SK-N-SH (cell line): Measurements from ENCODE around the gene TTF2. TPM values are rescaled to one million over a fixed set of nuclear protein-coding genes. Genes with fewer than 3 reads are reported as not detected.

Experiments
- CTCF ChIA-PET: fragments of 300-600, 350-600 bp; formaldehyde crosslinking; extraction: SDS; loops from one replicate; lab custom pipeline; 2021; lab: Yijun Ruan, JAX
- POLR2A ChIA-PET: fragments of 350-600 bp; sonication (Branson Sonifier 250); formaldehyde crosslinking; extraction: SDS; loops from one replicate; lab custom pipeline; 2020; ENCODE audit warnings: antibody characterized with exemption, inconsistent platforms; lab: Yijun Ruan, JAX
- DNase-seq: peaks from one replicate; pipeline ENCODE4 v3.0.0; 2012
- H2AFZ ChIP-seq: fragments of 200-600 bp; sonication (generic); 2 replicates; pipeline ENCODE4 v1.8.1; 2016; ENCODE audit warnings: antibody characterized with exemption, mild to moderate bottlenecking, low read depth
- H3F3A ChIP-seq: fragments of 200-600 bp; sonication (generic); replicated peaks from 2 replicates; pipeline ENCODE3; 2016; ENCODE audit warnings: antibody characterized with exemption, mild to moderate bottlenecking; ENCODE audit not compliant: insufficient read depth
- H3K27ac ChIP-seq, 2 experiments: fragments of 200-500 bp in 1 of 2; fragments of 200-600 bp in 1 of 2; sonication (Bioruptor generic) in 1 of 2; sonication (generic), shearing (Covaris generic) in 1 of 2; 2 replicates each; pipeline versions ENCODE4 v1.5.1 to v1.6.1; 2014 to 2016; ENCODE audit warnings: low read depth in 2 of 2, inconsistent platforms in 1 of 2, low read length in 1 of 2, mild to moderate bottlenecking in 1 of 2, mixed read lengths in 1 of 2
- H3K27me3 ChIP-seq: fragments of 200-600 bp; sonication (generic), shearing (Covaris generic); 2 replicates; pipeline ENCODE4 v1.6.1; 2016; ENCODE audit warnings: mixed run types; ENCODE audit not compliant: insufficient read depth
- H3K36me3 ChIP-seq, 2 experiments: fragments of 200-500 bp in 1 of 2; fragments of 200-600 bp in 1 of 2; sonication (Bioruptor generic) in 1 of 2; sonication (generic) in 1 of 2; replicated peaks in 1 of 2; 2 replicates each; pipeline versions ENCODE3 to v1.5.1; 2014 to 2016; ENCODE audit warnings: low read length in 1 of 2, mild to moderate bottlenecking in 1 of 2; ENCODE audit not compliant: insufficient read depth in 2 of 2, control insufficient read depth in 1 of 2
- H3K4me1 ChIP-seq, 2 experiments: fragments of 200-500 bp in 1 of 2; fragments of 200-600 bp in 1 of 2; sonication (Bioruptor generic) in 1 of 2; sonication (generic), shearing (Covaris generic) in 1 of 2; 2 replicates each; pipeline versions ENCODE4 v1.5.1 to v1.6.1; 2014 to 2016; ENCODE audit warnings: low read depth in 1 of 2, low read length in 1 of 2, mixed run types in 1 of 2; ENCODE audit not compliant: insufficient read depth in 2 of 2, control insufficient read depth in 1 of 2
- H3K4me2 ChIP-seq: fragments of 200-600 bp; sonication (generic), shearing (Covaris generic); 2 replicates; pipeline ENCODE4 v1.6.1; 2017; ENCODE audit warnings: mixed run types
- H3K4me3 ChIP-seq, 2 experiments: fragments of 200-500 bp in 1 of 2; fragments of 200-600 bp in 1 of 2; sonication (Bioruptor generic) in 1 of 2; sonication (generic), shearing (Covaris generic) in 1 of 2; 2 replicates each; pipeline versions ENCODE4 v1.5.1 to v1.8.1; 2014 to 2016; ENCODE audit warnings: low read depth in 2 of 2, inconsistent platforms in 1 of 2, low read length in 1 of 2, mild to moderate bottlenecking in 1 of 2, mixed read lengths in 1 of 2, moderate library complexity in 1 of 2
- H3K79me2 ChIP-seq: fragments of 200-600 bp; sonication (generic); 2 replicates; pipeline ENCODE4 v1.8.1; 2017; ENCODE audit warnings: mild to moderate bottlenecking; ENCODE audit not compliant: insufficient read depth
- H3K9ac ChIP-seq: fragments of 200-600 bp; sonication (generic); 2 replicates; pipeline ENCODE4 v1.6.1; 2017; ENCODE audit warnings: mixed run types
- H3K9me2 ChIP-seq: fragments of 200-600 bp; sonication (generic); 2 replicates; pipeline ENCODE4 v1.6.1; 2017; ENCODE audit warnings: mixed run types
- H3K9me3 ChIP-seq: fragments of 200-600 bp; sonication (generic); 2 replicates; pipeline ENCODE4 v1.6.1; 2017; ENCODE audit warnings: mixed run types, mild to moderate bottlenecking, moderate library complexity
- H4K20me1 ChIP-seq: fragments of 200-600 bp; sonication (generic); 2 replicates; pipeline ENCODE4 v1.6.1; 2017; ENCODE audit warnings: mild to moderate bottlenecking, mixed run types; ENCODE audit not compliant: insufficient read depth
- EZH2phosphoT487 ChIP-seq: fragments of 200-600 bp; sonication (generic); IDR thresholded peaks from 2 replicates; pipeline ENCODE4 v1.6.1; 2017; ENCODE audit warnings: low read depth, mixed run types, mild to moderate bottlenecking, antibody characterized with exemption, moderate library complexity, borderline replicate concordance
- FOXJ3 ChIP-seq: sonication (generic); formaldehyde crosslinking; IDR thresholded peaks from 2 replicates; pipeline ENCODE4 v1.5.1; 2020; ENCODE audit warnings: mild to moderate bottlenecking, missing genetic modification reagents
- FOXM1 ChIP-seq: IDR thresholded peaks from 2 replicates; pipeline ENCODE4 v1.4.0; 2012; ENCODE audit warnings: low read depth, mild to moderate bottlenecking
- GABPA ChIP-seq: IDR thresholded peaks from 2 replicates; pipeline ENCODE4 v1.4.0; 2012; ENCODE audit warnings: low read depth, mild to moderate bottlenecking
- GATA2 ChIP-seq: sonication (generic); formaldehyde crosslinking; IDR thresholded peaks from 2 replicates; pipeline ENCODE4 v1.5.0; 2020; ENCODE audit warnings: mild to moderate bottlenecking, missing genetic modification reagents
- IRF3 ChIP-seq: fragments of 150-350 bp; IDR thresholded peaks from 2 replicates; pipeline ENCODE4 v1.6.1; 2016; ENCODE audit warnings: mild to moderate bottlenecking, low read depth, low read length
- MXI1 ChIP-seq: IDR thresholded peaks from 2 replicates; pipeline ENCODE4 v1.6.1; 2012; ENCODE audit warnings: mild to moderate bottlenecking, low read depth, low read length, improper control_type of control experiment
- NFIC ChIP-seq: IDR thresholded peaks from 2 replicates; pipeline ENCODE4 v1.4.0; 2012; ENCODE audit warnings: borderline replicate concordance
- NRF1 ChIP-seq: IDR thresholded peaks from 2 replicates; pipeline ENCODE4 v1.6.1; 2012; ENCODE audit warnings: low read depth, mild to moderate bottlenecking, low read length
- RAD21 ChIP-seq: IDR thresholded peaks from 2 replicates; pipeline ENCODE4 v1.6.1; 2012; ENCODE audit warnings: mild to moderate bottlenecking, low read length
- REST ChIP-seq: IDR thresholded peaks from 2 replicates; pipeline ENCODE4 v1.6.1; 2012; ENCODE audit warnings: mild to moderate bottlenecking, low read depth, low read length, moderate library complexity
- RFX5 ChIP-seq: IDR thresholded peaks from 2 replicates; pipeline ENCODE4 v1.6.1; 2012; ENCODE audit warnings: mild to moderate bottlenecking, improper control_type of control experiment, low read length
- RXRA ChIP-seq: IDR thresholded peaks from 2 replicates; pipeline ENCODE4 v1.4.0; 2012; ENCODE audit warnings: low read depth, mild to moderate bottlenecking, borderline replicate concordance
- SIN3A ChIP-seq: IDR thresholded peaks from 2 replicates; pipeline ENCODE4 v1.6.1; 2012; ENCODE audit warnings: low read depth, mild to moderate bottlenecking, low read length, moderate library complexity, borderline replicate concordance
- SMC3 ChIP-seq: IDR thresholded peaks from 2 replicates; pipeline ENCODE4 v1.6.1; 2012; ENCODE audit warnings: low read depth, low read length, improper control_type of control experiment
- TAF1 ChIP-seq: IDR thresholded peaks from 2 replicates; pipeline ENCODE4 v1.6.1; 2012; ENCODE audit warnings: low read depth, mild to moderate bottlenecking, low read length, moderate library complexity, borderline replicate concordance
- TCF12 ChIP-seq: IDR thresholded peaks from 2 replicates; pipeline ENCODE4 v1.4.0; 2012
- WGBS: methylation state at CpG from one replicate; pipeline ENCODE4 v1.1.6; 2017; ENCODE audit warnings: low lambda C conversion rate; 5-methylcytosine and 5-hydroxymethylcytosine counted together
- polyA plus RNA-seq, 3 experiments: library from polyadenylated mRNA; depleted of rRNA; stranded (reverse); fragments of >200 nt; gene quantifications; 2 replicates each; pipeline ENCODE4 v1.2.3, GENCODE V29; 2012
- TF ChIP-seq, protein P1 (sequence below): IDR thresholded peaks from 2 replicates; pipeline ENCODE4 v1.4.0; 2012; ENCODE audit warnings: low read depth, borderline replicate concordance

The TTF2 gene
- polyA plus RNA-seq, 1 of the 3 experiments (the other 2 are of a cell fraction), result 10.8 TPM

- TF ChIP-seq FOXM1 (no peak), EZH2phosphoT487 (no peak), TCF12 (no peak), NRF1 (no peak), RAD21 (no peak), GATA2 (no peak), REST (no peak), RXRA (no peak), RFX5 (no peak), NFIC (no peak), GABPA (no peak), SIN3A (no peak), SMC3 (no peak), IRF3 (no peak), FOXJ3 (CRISPR knock-in tag) (no peak), TAF1 (no peak), MXI1 (no peak)
- TF ChIP-seq, protein P1, sequence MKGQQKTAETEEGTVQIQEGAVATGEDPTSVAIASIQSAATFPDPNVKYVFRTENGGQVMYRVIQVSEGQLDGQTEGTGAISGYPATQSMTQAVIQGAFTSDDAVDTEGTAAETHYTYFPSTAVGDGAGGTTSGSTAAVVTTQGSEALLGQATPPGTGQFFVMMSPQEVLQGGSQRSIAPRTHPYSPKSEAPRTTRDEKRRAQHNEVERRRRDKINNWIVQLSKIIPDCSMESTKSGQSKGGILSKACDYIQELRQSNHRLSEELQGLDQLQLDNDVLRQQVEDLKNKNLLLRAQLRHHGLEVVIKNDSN, result no peak
- Histone ChIP-seq H4K20me1 (no peaks in the 10 kb centered on the region), H3K27me3 (no peaks in the 10 kb centered on the region), H3K9me2 (no peaks in the 10 kb centered on the region), H3K9ac (no peak overlapping the region), H3K79me2 (no peaks in the 10 kb centered on the region), H3K9me3 (no peaks in the 10 kb centered on the region), H3K27ac (no peak overlapping the region), H3K4me3 (no peak overlapping the region), H3K4me2 (no peak overlapping the region), H3F3A (no peaks in the 10 kb centered on the region), H3K4me1 (no peaks in the 10 kb centered on the region), H2AFZ (no peak overlapping the region), H3K36me3 (peaks cover 19 to 23% of the 10 kb centered on the region in 2 experiments)
- WGBS, result 97% methylated on average over 2 of the region's 2 CpGs
- ChIA-PET POLR2A (no interaction called here), CTCF (interaction anchor here (0.8 kb wide), 1 partner anchor 39 kb away, joined by 4 read pairs; no protein-coding TSS in a partner anchor)
- DNase-seq, result no peak
These were observed 46.4 kb downstream of the TTF2 start for GRCh38 chr1:117106478-117106877.
